Heart right ventricle (tissue), 16 donors: ENCODE measurements around the gene RXRA. TPM values are rescaled to one million over a fixed set of nuclear protein-coding genes. Genes with fewer than 3 reads are reported as not detected.

Experiments used
- ATAC-seq, 8 donors: fragments of 200-7000 bp; cut with Tn5 transposase; one replicate each; pipeline ENCODE4 v1.9.1; 2020; ENCODE audit warnings: mild to moderate bottlenecking in 8 of 8, moderate library complexity in 8 of 8, moderate number of reproducible peaks in 1 of 8
- DNase-seq, 2 donors: peaks; one replicate each; pipeline ENCODE4 v3.0.0-alpha.2; 2020
- H3K27ac ChIP-seq, 10 donors: fragments of 200-600 bp; sonication (generic) in 2 of 10; one replicate each; pipeline versions ENCODE4 v1.5.0 to v1.8.0; 2020 to 2022; ENCODE audit warnings: mild to moderate bottlenecking in 3 of 10
- H3K27me3 ChIP-seq, 7 donors: fragments of 200-600 bp; one replicate each; pipeline ENCODE4 v1.8.0; 2021 to 2022; ENCODE audit warnings: mild to moderate bottlenecking in 2 of 7
- H3K36me3 ChIP-seq, 9 donors: fragments of 200-600 bp; sonication (generic) in 1 of 9; one replicate each; pipeline versions ENCODE4 v1.5.0 to v1.8.0; 2020 to 2022; ENCODE audit warnings: mild to moderate bottlenecking in 2 of 9
- H3K4me1 ChIP-seq, 9 donors: fragments of 200-600 bp; sonication (generic) in 1 of 9; one replicate each; pipeline versions ENCODE4 v1.5.0 to v1.8.0; 2020 to 2022; ENCODE audit warnings: mild to moderate bottlenecking in 4 of 9
- H3K4me3 ChIP-seq, 10 donors: fragments of 200-600 bp; sonication (generic) in 2 of 10; one replicate each; pipeline versions ENCODE4 v1.5.0 to v1.8.0; 2020 to 2022; ENCODE audit warnings: mild to moderate bottlenecking in 7 of 10, moderate library complexity in 2 of 10
- H3K9me3 ChIP-seq, 11 donors: fragments of 200-600 bp in 10 of 11; sonication (generic) in 2 of 11; one replicate each; pipeline versions ENCODE4 v1.5.0 to v1.8.0; 2013 to 2022; ENCODE audit warnings: mild to moderate bottlenecking in 2 of 11, control low read depth in 1 of 11, moderate library complexity in 1 of 11
- WGBS, 2 donors: extraction: QIAGEN DNeasy Blood & Tissue Kit; methylation state at CpG; one replicate each; pipeline ENCODE4 v1.1.7; 2013; ENCODE audit warnings: inconsistent platforms in 1 of 2; 5-methylcytosine and 5-hydroxymethylcytosine counted together
- intact Hi-C, 10 donors: fragments of 100-400 bp; cut with DNase I; formaldehyde crosslinking; loops; one replicate each; pipeline versions ENCODE4 v1.11.1 to v1.14.2; 2022
- polyA plus RNA-seq, 2 donors: library from polyadenylated mRNA; stranded (reverse); fragments of 200-250 nt; gene quantifications; one replicate each; pipeline ENCODE4 v1.2.3, GENCODE V29; 2013
- total RNA-seq, 10 donors: library from RNA; stranded (reverse); fragmentation: NEBNext Ultra II Directional in 3 of 10; extraction: Animal tissue kit (Norgen Biotek cat#: 25700) in 3 of 10; gene quantifications; one replicate each; pipeline versions ENCODE4 v1.2.1 to v1.2.4, GENCODE V29; 2021 to 2023
- TF ChIP-seq, protein P1 (sequence below), 9 donors: fragments of 200-600 bp; sonication (generic) in 2 of 9; IDR thresholded peaks; one replicate each; pipeline versions ENCODE4 v1.5.0 to v1.8.0; 2021 to 2022; ENCODE audit warnings: antibody characterized with exemption in 9 of 9, mild to moderate bottlenecking in 5 of 9, moderate library complexity in 1 of 9
- donor health status: Arrhythmogenic right ventricular cardiomyopathy.
- donor health status: ischemic (EF 13 %, LVEDD 7.1; RV severe dilation, severe dysfunction).
- donor health status: healthy with polysubstance abuse.
- donor health status: DM: no; HTN: yes; CAD: no.
- donor health status: DM: no; HTN: no; CAD: no.
- donor health status: ischemic (EF 25% LVEDD 6.9; RV normal size, moderate dysfunction).
- donor health status: ischemic (EF 25% LVEDD 5.7; RV mildly dilated, moderate dysfunction).
- donor health status: healthy.
- donor health status: DM: yes; HTN: yes; CAD: no.
- donor health status: Ischemic cardiomyopathy.
- donor health status: ischemic (EF 35%, LVEDD 5.7; RV mildly dilated, moderate dysfunction).
- donor health status: nonischemic (EF 11% LVEDD 7.7; RV severe dilation, severe dysfunction).
- donor health status: DM: yes; HTN: yes; CAD: no.
- donor health status: PGD.
- donor health status: ischemic (EF 29% LVEDD 5.4; RV normal size, mild dysfunction).
- donor health status: nonischemic (EF 23%, LVEDD 6.1; RV moderate dilation, normal function).

The RXRA gene
- total and polyA plus RNA-seq, 12 donors = 22.6 to 92.3 (median 42.0) TPM

DNA sequence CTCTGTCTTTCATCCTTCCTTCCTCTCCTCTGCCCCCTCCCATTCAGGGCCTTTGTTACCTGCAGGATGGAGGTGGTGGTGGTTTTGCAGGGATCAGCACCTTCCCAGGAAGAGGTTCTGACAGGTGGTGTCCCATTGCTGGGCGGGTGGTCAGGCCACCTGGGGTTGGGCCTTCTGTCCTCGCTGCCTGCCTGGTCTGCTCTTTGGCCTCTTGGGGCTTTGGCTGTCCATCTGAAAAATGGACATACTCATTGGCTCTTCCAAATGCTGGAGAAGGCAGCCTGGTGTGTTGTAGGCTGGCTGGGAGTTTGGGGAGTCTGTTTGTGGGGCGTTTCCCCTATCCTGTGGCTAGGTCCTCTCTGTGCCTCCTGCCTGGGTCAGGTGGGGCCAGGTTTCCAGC is 4.3 kb downstream of the RXRA start:
- DNase-seq = peak in 1 of 2 donors; percentile 3

DNA sequence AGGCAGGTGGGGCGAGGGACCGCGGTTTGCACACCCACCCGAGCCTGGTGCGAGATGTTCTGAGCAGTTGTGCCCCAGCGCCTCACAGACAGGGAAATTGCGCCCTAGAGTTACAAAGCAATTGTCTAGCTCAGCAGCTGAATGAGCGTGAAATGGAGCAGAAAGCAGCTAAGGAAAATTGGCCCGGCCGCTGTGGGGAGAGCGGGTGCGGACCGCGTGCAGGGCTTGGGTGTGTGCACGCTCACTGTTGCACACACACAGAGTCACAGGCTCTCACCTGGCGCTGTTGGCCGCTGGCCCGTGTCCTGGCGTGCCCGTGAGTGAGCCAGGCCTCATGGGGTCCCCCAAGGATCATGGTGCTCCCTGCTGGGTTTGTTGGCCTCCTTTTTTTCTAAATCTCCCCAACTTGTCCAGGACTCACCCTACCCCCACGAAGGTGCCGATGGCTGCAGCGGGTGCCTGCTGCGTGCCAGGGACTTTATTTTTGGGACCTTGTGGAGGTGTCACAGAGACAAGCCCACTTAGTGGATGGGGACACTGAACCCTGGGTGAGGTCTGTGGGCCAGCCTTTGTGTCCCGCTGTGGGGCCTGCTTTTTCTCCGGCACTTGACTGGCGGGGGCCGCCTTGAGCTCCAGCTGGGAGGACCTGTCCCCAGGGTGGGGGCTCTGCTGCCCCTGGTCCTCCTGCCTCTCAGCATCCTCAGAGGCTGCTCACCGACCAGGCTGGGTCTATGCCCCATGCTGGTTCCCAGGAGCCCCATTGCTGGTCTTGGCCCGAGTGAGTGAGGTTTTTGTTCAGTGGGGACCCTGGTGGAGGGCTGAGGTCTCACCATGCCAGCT is 5.2 kb downstream of the RXRA start:
- 77 to 83% methylated on average over 30 of the region's 30 CpGs for WGBS, 2 donors
- TF ChIP-seq, protein P1, sequence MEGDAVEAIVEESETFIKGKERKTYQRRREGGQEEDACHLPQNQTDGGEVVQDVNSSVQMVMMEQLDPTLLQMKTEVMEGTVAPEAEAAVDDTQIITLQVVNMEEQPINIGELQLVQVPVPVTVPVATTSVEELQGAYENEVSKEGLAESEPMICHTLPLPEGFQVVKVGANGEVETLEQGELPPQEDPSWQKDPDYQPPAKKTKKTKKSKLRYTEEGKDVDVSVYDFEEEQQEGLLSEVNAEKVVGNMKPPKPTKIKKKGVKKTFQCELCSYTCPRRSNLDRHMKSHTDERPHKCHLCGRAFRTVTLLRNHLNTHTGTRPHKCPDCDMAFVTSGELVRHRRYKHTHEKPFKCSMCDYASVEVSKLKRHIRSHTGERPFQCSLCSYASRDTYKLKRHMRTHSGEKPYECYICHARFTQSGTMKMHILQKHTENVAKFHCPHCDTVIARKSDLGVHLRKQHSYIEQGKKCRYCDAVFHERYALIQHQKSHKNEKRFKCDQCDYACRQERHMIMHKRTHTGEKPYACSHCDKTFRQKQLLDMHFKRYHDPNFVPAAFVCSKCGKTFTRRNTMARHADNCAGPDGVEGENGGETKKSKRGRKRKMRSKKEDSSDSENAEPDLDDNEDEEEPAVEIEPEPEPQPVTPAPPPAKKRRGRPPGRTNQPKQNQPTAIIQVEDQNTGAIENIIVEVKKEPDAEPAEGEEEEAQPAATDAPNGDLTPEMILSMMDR (IDR thresholded peaks at IDR 0.05) = no peak
- peak in 1 of 2 donors; percentile 23 for DNase-seq
- Histone ChIP-seq H3K27me3 (no peaks in the 10 kb centered on the region), H3K9me3 (no peaks in the 10 kb centered on the region), H3K36me3 (no peaks in the 10 kb centered on the region), H3K4me1 (peaks cover 72 to 95% (median 93%) of the 10 kb centered on the region in 9 donors), H3K27ac (peak overlapping the region in 5 of 10 donors; percentile 3 to 87 (median 82)), H3K4me3 (no peak overlapping the region)
- intact Hi-C loops = loop anchor here in 6 of 10 donors (5.0 to 10.0 kb wide), 5 partner anchors 36 to 106 kb away; no protein-coding TSS in a partner anchor
- ATAC-seq = no peak

More for the DNA sequence above, 4.3 kb downstream of the RXRA start:
- H3K36me3 ChIP-seq = no peaks in the 10 kb centered on the region
- 90 to 96% methylated on average over 3 of the region's 3 CpGs for WGBS, 2 donors
- H3K27ac ChIP-seq = peak overlapping the region in 4 of 10 donors; percentile 49 to 90 (median 84)
- no peaks in the 10 kb centered on the region for H3K9me3 ChIP-seq
- TF ChIP-seq, protein P1 (IDR thresholded peaks at IDR 0.05) = no peak
- no peak for ATAC-seq
- no peak overlapping the region for H3K4me3 ChIP-seq
- H3K27me3 ChIP-seq = no peaks in the 10 kb centered on the region
- H3K4me1 ChIP-seq = peaks cover 66 to 87% (median 85%) of the 10 kb centered on the region in 9 donors
- intact Hi-C loops = loop anchor here in 6 of 10 donors (5.0 to 10.0 kb wide), 5 partner anchors 37 to 107 kb away; no protein-coding TSS in a partner anchor

DNA sequence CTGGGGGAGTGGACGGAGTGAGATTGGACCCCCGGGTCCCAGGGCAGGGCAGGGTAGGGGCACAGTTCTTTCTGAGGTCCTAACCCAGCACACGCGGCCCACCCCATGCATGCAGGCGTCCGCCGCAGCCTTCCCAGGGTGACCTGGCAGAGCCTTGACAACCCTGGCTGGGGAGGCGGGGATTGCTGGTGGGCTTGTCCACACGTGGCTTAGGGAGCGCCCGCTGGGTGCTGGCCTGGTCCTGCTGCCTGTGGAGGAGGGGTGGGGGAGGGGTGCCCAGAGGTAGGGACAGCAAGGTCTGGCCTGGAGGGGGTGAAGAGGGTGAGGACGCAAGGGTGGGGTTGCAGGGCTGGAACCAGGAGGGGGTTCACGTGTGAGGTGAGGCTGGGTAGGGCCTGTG is 6.0 kb downstream of the RXRA start:
- peak overlapping the region in 5 of 10 donors; percentile 3 to 87 (median 50) for H3K27ac ChIP-seq
- TF ChIP-seq, protein P1 (IDR thresholded peaks at IDR 0.05) = no peak
- peaks cover 76 to 100% (median 99%) of the 10 kb centered on the region in 9 donors for H3K4me1 ChIP-seq
- no peaks in the 10 kb centered on the region for H3K9me3 ChIP-seq
- WGBS, 2 donors = 63 to 66% methylated on average over 13 of the region's 13 CpGs
- no peak overlapping the region for H3K4me3 ChIP-seq
- DNase-seq (peak in 1 of 2 donors; percentile 38), ATAC-seq (no peak)
- intact Hi-C loops = loop anchor here in 6 of 10 donors (5.0 to 10.0 kb wide), 5 partner anchors 35 to 105 kb away; no protein-coding TSS in a partner anchor
- H3K27me3 ChIP-seq = no peaks in the 10 kb centered on the region
- H3K36me3 ChIP-seq = no peaks in the 10 kb centered on the region

DNA sequence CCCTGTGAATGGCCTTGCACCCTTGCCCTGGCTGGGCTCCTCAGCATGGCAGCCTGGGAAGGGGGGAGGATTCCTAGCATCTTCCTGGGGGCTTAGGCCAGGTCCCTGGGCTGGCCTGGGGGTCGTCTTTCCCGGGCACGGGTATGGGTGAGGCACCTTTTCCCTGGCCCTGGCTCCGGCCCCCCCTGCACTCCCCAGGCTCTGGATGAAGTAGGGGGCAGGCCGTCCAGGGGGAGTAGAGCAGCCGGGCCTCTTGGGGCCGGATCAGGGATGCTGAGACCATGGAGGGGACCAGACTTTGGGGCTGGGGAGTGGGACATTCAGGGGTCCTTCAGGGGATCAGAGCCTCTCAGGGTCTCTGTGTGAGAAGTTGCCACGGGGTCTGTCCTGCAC is 6.6 kb downstream of the RXRA start:
- peak overlapping the region in 8 of 10 donors; percentile 1 to 84 (median 40) for H3K27ac ChIP-seq

More for the DNA sequence above, 6.6 kb downstream of the RXRA start:
- DNase-seq = peak in 1 of 2 donors; percentile 15
- Histone ChIP-seq H3K27me3 (no peaks in the 10 kb centered on the region), H3K4me3 (peak overlapping the region in 1 of 10 donors; percentile 18), H3K36me3 (no peaks in the 10 kb centered on the region), H3K4me1 (peaks cover 78 to 100% (median 99%) of the 10 kb centered on the region in 9 donors), H3K9me3 (no peaks in the 10 kb centered on the region)
- ATAC-seq = no peak
- TF ChIP-seq, protein P1 (IDR thresholded peaks at IDR 0.05) = no peak
- WGBS, 2 donors = 56 to 73% methylated on average over 8 of the region's 8 CpGs
- intact Hi-C loops = loop anchor here in 6 of 10 donors (5.0 to 10.0 kb wide), 5 partner anchors 34 to 104 kb away; no protein-coding TSS in a partner anchor
